ENCODE results near the gene BATF.

- no peak for TF ChIP-seq POLR2A (IDR thresholded peaks at IDR 0.05; ENCODE audit: low read depth, low read length)
- TF ChIP-seq POLR2AphosphoS5 (IDR thresholded peaks at IDR 0.05; ENCODE audit: low read depth, low read length): no peak
- no peak for TF ChIP-seq TAF1 (IDR thresholded peaks at IDR 0.05; ENCODE audit: borderline replicate concordance, low read depth, low read length)
Measured at GRCh38 chr14:75537071-75537470, 14.8 kb downstream of the BATF start.
